ENCODE measurements around the gene ANO3. TPM values are rescaled to one million over a fixed set of nuclear protein-coding genes. Genes with fewer than 3 reads are reported as not detected.

ANO3 gene
- total and polyA plus RNA-seq, 2 of the 4 experiments (the other 2 are of a cell fraction) = 0.02 to 0.18 TPM

DNA sequence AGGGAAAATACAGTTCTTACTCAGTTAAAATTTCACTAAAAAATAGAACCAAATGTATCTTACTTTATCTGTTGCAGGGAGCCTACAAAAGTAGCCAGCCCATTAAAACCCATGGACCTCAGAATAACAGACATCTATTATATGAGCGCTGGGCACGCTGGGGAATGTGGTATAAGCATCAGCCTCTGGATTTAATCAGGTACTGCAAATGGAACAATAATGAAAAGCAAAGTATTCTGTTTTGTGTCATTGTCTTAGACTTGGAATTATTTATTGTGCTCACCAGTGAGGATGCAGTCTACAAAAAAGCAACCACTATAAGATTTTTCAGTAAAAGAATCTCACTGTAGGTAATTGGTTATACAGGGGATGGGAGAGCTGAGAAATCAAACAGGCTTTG, 209.9 kb downstream of the ANO3 start:
- Histone ChIP-seq H3K4me1 (ENCODE audit: control insufficient read depth, insufficient read depth, low read length) (no peaks in the 10 kb centered on the region), H3K9me1 (ENCODE audit: insufficient read depth, low read length) (no peaks in the 10 kb centered on the region), H3K14ac (replicated peaks; ENCODE audit: low read depth, low read length) (no peak overlapping the region), H3K4me2 (ENCODE audit: low read depth, low read length) (no peak overlapping the region), H3K27ac (ENCODE audit: insufficient read depth, low read length) (no peak overlapping the region), H3K18ac (ENCODE audit: low read depth, low read length) (no peak overlapping the region), H2AK9ac (replicated peaks; ENCODE audit: low read depth, low read length, poor library complexity) (no peak overlapping the region), H4K8ac (ENCODE audit: low read depth in 2 of 2, low read length in 2 of 2) (no peak overlapping the region), H2BK120ac (ENCODE audit: low read depth, low read length) (no peak overlapping the region), H4K91ac (ENCODE audit: insufficient read depth, low read depth, low read length) (no peak overlapping the region), H4K20me1 (ENCODE audit: insufficient read depth, low read length) (no peaks in the 10 kb centered on the region), H2BK20ac (ENCODE audit: low read depth, low read length) (no peak overlapping the region), H3K56ac (ENCODE audit: extremely low read depth, insufficient read depth, low read length) (no peak overlapping the region), H2BK15ac (ENCODE audit: low read depth, low read length) (no peak overlapping the region), H3K4me3 (ENCODE audit: insufficient read depth, low read depth, low read length) (no peak overlapping the region), H2AK5ac (ENCODE audit: low read depth, low read length) (no peak overlapping the region), H3K4ac (ENCODE audit: low read depth, low read length) (no peak overlapping the region), H2BK5ac (ENCODE audit: low read depth, low read length, poor library complexity, severe bottlenecking) (no peak overlapping the region), H3K23ac (ENCODE audit: low read depth, low read length) (no peak overlapping the region), H2AFZ (replicated peaks; ENCODE audit: low read length, poor library complexity) (no peak overlapping the region), H3K79me1 (ENCODE audit: low read depth in 1 of 2, low read length in 2 of 2) (no peaks in the 10 kb centered on the region), H3K36me3 (ENCODE audit: control insufficient read depth, insufficient read depth, low read length) (no peaks in the 10 kb centered on the region), H3K9me3 (ENCODE audit: control insufficient read depth, insufficient read depth, low read length) (no peaks in the 10 kb centered on the region), H3K9ac (ENCODE audit: low read depth, low read length) (no peak overlapping the region), H3K27me3 (ENCODE audit: control insufficient read depth, insufficient read depth, low read length) (no peaks in the 10 kb centered on the region), H4K5ac (ENCODE audit: low read depth, low read length) (no peak overlapping the region)
- ChIA-PET CTCF (no interaction called here), POLR2A (ENCODE audit: unreplicated experiment) (no interaction called here)
- BruUV-seq (replicated peaks) = no TSS peak
- DNase-seq (no peak), ATAC-seq (ENCODE audit: low read depth) (no peak)
- intact Hi-C loops (cut with micrococcal nuclease) = no loop called here
- no CpG with 5 or more reads among the region's 2 CpGs for WGBS, 2 experiments (ENCODE audit: extremely low coverage in 2 of 2, insufficient read length in 1 of 2)
- TF ChIP-seq POLR2A (IDR thresholded peaks at IDR 0.05; ENCODE audit: low read depth, low read length) = no peak
- TF ChIP-seq MAZ (IDR thresholded peaks at IDR 0.05; ENCODE audit: borderline replicate concordance, low read depth, low read length) = no peak
- TF ChIP-seq, protein P1, sequence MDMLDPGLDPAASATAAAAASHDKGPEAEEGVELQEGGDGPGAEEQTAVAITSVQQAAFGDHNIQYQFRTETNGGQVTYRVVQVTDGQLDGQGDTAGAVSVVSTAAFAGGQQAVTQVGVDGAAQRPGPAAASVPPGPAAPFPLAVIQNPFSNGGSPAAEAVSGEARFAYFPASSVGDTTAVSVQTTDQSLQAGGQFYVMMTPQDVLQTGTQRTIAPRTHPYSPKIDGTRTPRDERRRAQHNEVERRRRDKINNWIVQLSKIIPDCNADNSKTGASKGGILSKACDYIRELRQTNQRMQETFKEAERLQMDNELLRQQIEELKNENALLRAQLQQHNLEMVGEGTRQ (IDR thresholded peaks at IDR 0.05; ENCODE audit: low read depth, low read length) = no peak
- TF ChIP-seq BHLHE40 (IDR thresholded peaks at IDR 0.05; ENCODE audit: low read depth, low read length) = no peak
- in situ Hi-C loops (cut with MboI; ENCODE audit: low sequenced_read_pairs) = no loop called here
- dilution Hi-C loops (cut with HindIII; ENCODE audit: low sequenced_read_pairs, unreplicated experiment) = no loop called here
